GM18507 (cell line): ENCODE results near the gene DIRAS3.
"Not testable (repeated sequence)": the region's sequence is repeated elsewhere in the genome, so short reads cannot be mapped to it uniquely, and the experiment has no call there.

ENCODE experiments used
- DNase-seq: peaks from one replicate; pipeline ENCODE4 v3.0.0; 2011; ENCODE audit warnings: low read depth; ENCODE audit not compliant: insufficient read length; ENCODE audit errors: extremely low spot score
- FAIRE-seq: peaks from 2 replicates; lab custom pipeline; 2011; peaks lifted over from hg19 to GRCh38; lab: Jason Lieb, UNC

Gene DIRAS3

DNA sequence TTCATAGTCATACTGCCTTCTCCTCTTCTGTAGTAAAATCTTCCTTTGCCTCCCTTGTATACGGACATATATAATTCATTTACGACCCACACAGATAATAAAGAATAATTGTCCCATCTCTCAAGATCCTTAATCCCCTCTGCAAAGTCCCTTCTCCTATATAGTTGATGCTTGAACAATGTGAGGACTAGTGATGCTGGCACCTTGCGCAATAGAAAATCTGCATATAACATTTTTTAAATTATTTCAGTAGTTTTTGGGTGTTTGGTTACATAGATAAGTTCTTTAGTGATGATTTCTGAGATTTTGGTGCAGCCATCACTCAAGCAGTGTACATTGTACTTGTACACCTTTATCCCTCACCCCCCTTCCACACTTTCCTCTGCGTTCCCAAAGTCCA, 21.0 kb downstream of the DIRAS3 start:
- no peak for FAIRE-seq
- DNase-seq = no peak

DNA sequence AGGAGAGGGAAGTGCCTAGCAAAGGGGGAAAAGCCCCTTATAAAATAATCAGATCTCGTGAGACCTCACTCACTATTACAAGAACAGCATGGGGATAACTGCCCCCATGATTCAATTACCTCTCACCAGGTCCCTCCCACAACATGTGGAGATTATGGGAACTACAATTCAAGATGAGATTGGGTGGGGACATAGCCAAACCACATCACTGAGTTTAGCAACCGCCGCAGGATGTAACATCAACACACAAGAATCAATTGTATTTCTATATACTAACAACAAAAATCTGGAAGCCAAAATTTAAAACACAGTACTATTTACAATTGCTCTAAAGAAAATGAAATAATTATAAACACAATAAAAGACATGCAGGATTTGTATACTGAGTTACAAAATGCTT, 21.9 kb downstream of the DIRAS3 start:
- DNase-seq (no peak), FAIRE-seq (no peak)

GRCh38 chr1:68024635-68025338, 25.6 kb downstream of the DIRAS3 start:
- DNase-seq = no peak
- no peak for FAIRE-seq

DNA sequence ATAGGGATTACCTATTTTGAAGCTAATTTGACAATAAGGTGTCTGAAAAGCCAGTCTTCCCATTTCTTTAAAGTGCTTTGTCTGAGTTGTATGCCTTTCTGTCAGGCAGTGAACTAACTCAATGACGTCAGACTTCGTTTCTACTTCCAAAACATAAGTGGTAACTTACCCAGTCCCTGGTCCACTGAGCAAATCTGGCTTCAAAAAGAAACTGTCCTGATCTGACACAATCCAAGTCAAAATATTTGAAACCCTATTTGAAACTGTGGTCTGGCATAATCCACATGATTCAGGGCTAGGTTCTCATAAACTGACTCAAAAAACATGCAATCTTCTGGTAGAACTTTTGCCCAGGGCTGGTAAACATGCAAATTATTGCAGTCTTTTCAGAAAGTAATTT, 34.0 kb downstream of the DIRAS3 start:
- FAIRE-seq (no peak), DNase-seq (no peak)

DNA sequence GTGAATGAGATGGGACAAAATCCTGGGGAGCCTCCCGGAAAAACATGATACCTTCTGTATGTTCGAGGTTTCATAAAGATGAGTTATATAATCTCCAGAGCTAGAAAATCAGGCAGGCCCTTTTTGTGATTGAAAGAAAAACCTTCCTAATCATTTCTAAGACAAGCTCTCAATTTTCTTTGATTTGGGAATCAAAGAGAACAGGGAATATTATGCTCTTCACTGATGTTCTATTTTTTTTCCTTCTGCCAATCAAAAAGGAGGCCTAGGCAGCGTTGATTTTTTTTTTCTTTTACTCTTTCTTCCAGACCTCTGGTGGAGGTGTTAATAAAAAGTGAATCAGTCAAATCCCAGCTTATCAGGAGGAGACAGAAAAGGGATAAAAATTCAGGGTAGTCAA, 34.5 kb downstream of the DIRAS3 start:
- no peak for DNase-seq
- FAIRE-seq = no peak

DNA sequence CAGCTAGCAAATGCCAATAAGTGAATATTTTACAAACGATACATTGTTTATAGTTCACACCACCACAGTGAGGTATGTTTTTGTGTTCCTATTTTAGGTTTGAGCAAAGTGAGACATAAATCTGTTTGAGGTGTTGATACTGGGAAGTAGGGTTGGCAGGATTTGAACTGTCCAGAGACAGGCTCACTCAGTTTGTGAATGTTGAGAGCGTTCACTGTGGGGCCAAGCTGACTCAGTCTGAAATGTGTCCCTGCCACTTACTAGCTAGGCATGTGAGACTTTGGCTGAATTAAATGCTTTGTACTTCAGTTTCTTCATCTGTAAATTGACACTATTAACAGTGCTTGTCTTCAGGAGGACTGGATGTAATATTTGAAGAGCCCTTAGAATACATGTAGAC, 35.1 kb downstream of the DIRAS3 start:
- FAIRE-seq (no peak), DNase-seq (no peak)

GRCh38 chr1:68013351-68013750, 37.1 kb downstream of the DIRAS3 start:
- no peak for FAIRE-seq
- DNase-seq = no peak

GRCh38 chr1:68011657-68012375, 38.6 kb downstream of the DIRAS3 start:
- DNase-seq = no peak
- FAIRE-seq = no peak

GRCh38 chr1:68010543-68010942, 39.9 kb downstream of the DIRAS3 start:
- DNase-seq (no peak), FAIRE-seq (no peak)

GRCh38 chr1:68010090-68010489, 40.3 kb downstream of the DIRAS3 start:
- DNase-seq (no peak), FAIRE-seq (no peak)

- not testable (repeated sequence) for FAIRE-seq
Measured at GRCh38 chr1:68003626-68004025, 46.8 kb downstream of the DIRAS3 start.

DNA sequence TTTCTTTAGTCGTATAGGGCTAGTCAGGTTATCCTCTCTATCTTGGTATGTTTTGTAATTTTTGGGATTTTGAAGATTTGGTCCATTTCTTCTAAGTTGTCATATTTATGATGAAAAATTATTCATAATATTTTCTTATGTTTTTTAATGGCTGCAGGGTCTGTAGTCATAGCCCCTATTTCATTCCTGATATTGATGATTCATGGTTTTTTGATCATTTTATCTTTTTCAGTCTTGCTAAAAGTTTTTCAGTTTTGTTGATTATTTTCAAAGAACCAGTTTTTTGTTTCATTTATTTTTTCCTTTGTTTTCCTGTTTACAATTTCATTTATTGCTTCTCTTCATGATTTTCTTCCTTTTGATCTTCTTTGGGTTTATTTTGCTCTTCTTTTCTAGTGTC, 50.2 kb downstream of the DIRAS3 start:
- DNase-seq (no peak), FAIRE-seq (no peak)

More at GRCh38 chr1:68003626-68004025, 46.8 kb downstream of the DIRAS3 start:
- not testable (repeated sequence) for DNase-seq

DNA sequence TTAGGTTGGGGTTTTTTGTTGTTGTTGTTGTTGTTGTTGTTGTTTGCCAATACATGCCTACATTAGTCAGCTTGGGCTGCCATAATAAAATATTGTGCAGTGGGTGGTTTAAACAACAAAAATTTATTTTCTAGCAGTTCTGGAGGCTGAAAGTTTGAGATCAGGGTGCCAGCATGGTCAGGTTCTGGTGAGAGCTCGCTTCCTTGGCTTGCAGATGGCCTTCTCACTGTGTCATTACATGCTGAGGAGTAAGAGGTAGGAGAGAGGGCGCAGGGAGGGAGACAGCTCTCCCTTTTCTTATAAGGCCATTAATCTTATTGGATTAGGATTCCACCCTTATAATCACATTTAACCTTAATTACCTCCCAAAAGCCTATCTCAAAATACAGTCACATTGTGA, 52.7 kb downstream of the DIRAS3 start:
- no peak for FAIRE-seq

More for the DNA sequence above, 52.7 kb downstream of the DIRAS3 start:
- no peak for DNase-seq
